ENCODE data around the gene SWAP70. TPM values are rescaled to one million over a fixed set of nuclear protein-coding genes. Genes with fewer than 3 reads are reported as not detected.

Gene SWAP70
- total RNA-seq, 1 donor from 2014 or later, result 14.6 TPM

- Histone ChIP-seq H3K4me1 (ENCODE audit: control insufficient read depth in 3 of 3, insufficient read depth in 3 of 3, low read length in 3 of 3) (peaks cover 3 to 18% (median 13%) of the 10 kb centered on the region in 3 donors), H3K36me3 (ENCODE audit: control insufficient read depth in 3 of 3, insufficient read depth in 3 of 3, low read length in 3 of 3) (peaks cover 4 to 10% (median 7%) of the 10 kb centered on the region in 3 donors), H3K27ac (ENCODE audit: low read depth, low read length) (no peak overlapping the region), H3K4me3 (ENCODE audit: low read length in 3 of 3) (no peak overlapping the region), H3K9ac (ENCODE audit: low read depth in 1 of 3, low read length in 3 of 3) (no peak overlapping the region), H3K9me3 (ENCODE audit: control insufficient read depth in 3 of 3, low read length in 3 of 3) (peaks cover 0 to 2% (median 0%) of the 10 kb centered on the region in 3 donors), H3K27me3 (ENCODE audit: control insufficient read depth in 3 of 3, insufficient read depth in 3 of 3, low read length in 3 of 3) (no peaks in the 10 kb centered on the region)
Observed at GRCh38 chr11:9774591-9775397, 110.9 kb downstream of the SWAP70 start.

GRCh38 chr11:9775398-9775779 is 111.5 kb downstream of the SWAP70 start:
- Histone ChIP-seq H3K27ac (ENCODE audit: low read depth, low read length) (no peak overlapping the region), H3K9me3 (ENCODE audit: control insufficient read depth in 3 of 3, low read length in 3 of 3) (peaks cover 0 to 2% (median 0%) of the 10 kb centered on the region in 3 donors), H3K9ac (ENCODE audit: low read depth in 1 of 3, low read length in 3 of 3) (no peak overlapping the region), H3K27me3 (ENCODE audit: control insufficient read depth in 3 of 3, insufficient read depth in 3 of 3, low read length in 3 of 3) (no peaks in the 10 kb centered on the region), H3K4me1 (ENCODE audit: control insufficient read depth in 3 of 3, insufficient read depth in 3 of 3, low read length in 3 of 3) (peaks cover 3 to 18% (median 13%) of the 10 kb centered on the region in 3 donors), H3K36me3 (ENCODE audit: control insufficient read depth in 3 of 3, insufficient read depth in 3 of 3, low read length in 3 of 3) (peaks cover 10 to 14% (median 13%) of the 10 kb centered on the region in 3 donors), H3K4me3 (ENCODE audit: low read length in 3 of 3) (no peak overlapping the region)

DNA sequence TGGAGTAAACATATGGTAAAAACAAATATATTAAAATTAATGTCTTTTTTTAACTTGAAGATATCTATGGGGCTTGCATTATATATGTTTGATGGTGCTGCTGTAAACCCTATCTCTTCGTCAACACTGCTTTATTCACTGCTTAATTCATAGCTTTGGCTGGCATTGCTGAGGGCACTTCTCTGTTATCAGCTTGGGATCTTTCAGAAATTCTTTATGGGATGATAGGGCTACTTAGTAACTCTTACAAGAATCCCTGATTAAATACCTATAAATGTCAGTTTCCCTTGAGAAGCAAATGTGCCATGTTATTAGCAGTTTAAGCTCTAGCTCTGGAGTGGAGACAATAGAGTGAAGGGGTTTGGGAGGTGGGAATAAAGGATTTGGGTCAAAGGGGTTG is 112.3 kb downstream of the SWAP70 start:
- Histone ChIP-seq H3K27ac (ENCODE audit: low read depth, low read length) (no peak overlapping the region), H3K9ac (ENCODE audit: low read depth in 1 of 3, low read length in 3 of 3) (no peak overlapping the region), H3K9me3 (ENCODE audit: control insufficient read depth in 3 of 3, low read length in 3 of 3) (peaks cover 0 to 2% (median 0%) of the 10 kb centered on the region in 3 donors), H3K4me3 (ENCODE audit: low read length in 3 of 3) (no peak overlapping the region), H3K4me1 (ENCODE audit: control insufficient read depth in 3 of 3, insufficient read depth in 3 of 3, low read length in 3 of 3) (peaks cover 0 to 12% (median 11%) of the 10 kb centered on the region in 3 donors), H3K27me3 (ENCODE audit: control insufficient read depth in 3 of 3, insufficient read depth in 3 of 3, low read length in 3 of 3) (no peaks in the 10 kb centered on the region), H3K36me3 (ENCODE audit: control insufficient read depth in 3 of 3, insufficient read depth in 3 of 3, low read length in 3 of 3) (peaks cover 18 to 21% (median 20%) of the 10 kb centered on the region in 3 donors)

- H3K4me1 ChIP-seq (ENCODE audit: control insufficient read depth in 3 of 3, insufficient read depth in 3 of 3, low read length in 3 of 3), result peaks cover 0 to 12% (median 11%) of the 10 kb centered on the region in 3 donors
- H3K27me3 ChIP-seq (ENCODE audit: control insufficient read depth in 3 of 3, insufficient read depth in 3 of 3, low read length in 3 of 3), result no peaks in the 10 kb centered on the region
- peaks cover 23 to 28% (median 25%) of the 10 kb centered on the region in 3 donors for H3K36me3 ChIP-seq (ENCODE audit: control insufficient read depth in 3 of 3, insufficient read depth in 3 of 3, low read length in 3 of 3)
- H3K27ac ChIP-seq (ENCODE audit: low read depth, low read length), result no peak overlapping the region
- H3K4me3 ChIP-seq (ENCODE audit: low read length in 3 of 3), result no peak overlapping the region
- no peak overlapping the region for H3K9ac ChIP-seq (ENCODE audit: low read depth in 1 of 3, low read length in 3 of 3)
- H3K9me3 ChIP-seq (ENCODE audit: control insufficient read depth in 3 of 3, low read length in 3 of 3), result peaks cover 0 to 2% (median 0%) of the 10 kb centered on the region in 3 donors
Observed at GRCh38 chr11:9777066-9777465, 113.2 kb downstream of the SWAP70 start.

DNA sequence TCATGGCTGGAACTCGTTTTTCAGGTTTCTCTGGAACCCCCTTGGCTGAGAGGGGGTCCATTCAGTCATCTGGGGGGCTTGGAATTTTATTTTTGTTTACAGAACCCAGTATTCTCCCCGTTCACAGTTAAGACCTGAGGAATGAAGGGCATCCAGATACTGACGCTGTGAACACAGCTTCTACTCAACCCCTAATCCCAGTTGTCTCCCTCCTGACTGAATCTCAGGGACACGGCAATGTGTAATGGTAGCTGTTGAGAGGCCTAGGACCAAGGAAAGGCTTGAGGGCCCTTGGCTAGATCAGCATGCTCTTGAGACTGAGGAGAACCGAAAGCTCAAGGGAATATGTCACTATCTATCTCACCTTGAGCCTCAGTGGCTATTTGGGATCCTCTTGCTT is 113.6 kb downstream of the SWAP70 start:
- Histone ChIP-seq H3K9me3 (ENCODE audit: control insufficient read depth in 3 of 3, low read length in 3 of 3) (peaks cover 0 to 2% (median 0%) of the 10 kb centered on the region in 3 donors), H3K9ac (ENCODE audit: low read depth in 1 of 3, low read length in 3 of 3) (no peak overlapping the region), H3K36me3 (ENCODE audit: control insufficient read depth in 3 of 3, insufficient read depth in 3 of 3, low read length in 3 of 3) (peaks cover 23 to 28% (median 25%) of the 10 kb centered on the region in 3 donors), H3K4me3 (ENCODE audit: low read length in 3 of 3) (no peak overlapping the region), H3K4me1 (ENCODE audit: control insufficient read depth in 3 of 3, insufficient read depth in 3 of 3, low read length in 3 of 3) (peaks cover 0 to 12% (median 11%) of the 10 kb centered on the region in 3 donors), H3K27ac (ENCODE audit: low read depth, low read length) (no peak overlapping the region), H3K27me3 (ENCODE audit: control insufficient read depth in 3 of 3, insufficient read depth in 3 of 3, low read length in 3 of 3) (no peaks in the 10 kb centered on the region)

DNA sequence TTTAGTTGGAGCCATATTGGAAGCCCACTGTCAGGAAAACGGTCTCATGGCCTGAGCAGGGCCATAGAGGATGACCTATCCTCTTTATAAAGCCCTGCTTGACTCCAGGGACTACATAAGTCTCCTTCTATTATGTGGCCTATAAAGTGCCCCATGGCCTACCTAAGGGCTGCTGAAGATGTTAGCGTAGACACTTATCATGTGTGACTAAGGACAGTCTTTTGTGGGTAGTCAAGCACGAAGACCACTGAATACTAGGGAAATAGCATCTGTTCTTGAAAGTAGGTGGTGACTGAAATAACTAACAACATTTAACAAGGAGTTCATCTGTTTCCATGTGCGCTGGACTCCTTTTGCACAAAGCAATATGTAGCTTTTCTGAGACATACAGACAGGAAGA is 117.1 kb downstream of the SWAP70 start:
- no peak overlapping the region for H3K9ac ChIP-seq (ENCODE audit: low read depth in 1 of 3, low read length in 3 of 3)
- peaks cover 0 to 2% (median 0%) of the 10 kb centered on the region in 3 donors for H3K9me3 ChIP-seq (ENCODE audit: control insufficient read depth in 3 of 3, low read length in 3 of 3)
- no peak overlapping the region for H3K4me3 ChIP-seq (ENCODE audit: low read length in 3 of 3)
- peaks cover 29 to 32% (median 30%) of the 10 kb centered on the region in 3 donors for H3K36me3 ChIP-seq (ENCODE audit: control insufficient read depth in 3 of 3, insufficient read depth in 3 of 3, low read length in 3 of 3)
- peaks cover 0 to 7% (median 0%) of the 10 kb centered on the region in 3 donors for H3K4me1 ChIP-seq (ENCODE audit: control insufficient read depth in 3 of 3, insufficient read depth in 3 of 3, low read length in 3 of 3)
- H3K27me3 ChIP-seq (ENCODE audit: control insufficient read depth in 3 of 3, insufficient read depth in 3 of 3, low read length in 3 of 3), result no peaks in the 10 kb centered on the region
- no peak overlapping the region for H3K27ac ChIP-seq (ENCODE audit: low read depth, low read length)

- H3K27me3 ChIP-seq (ENCODE audit: control insufficient read depth in 3 of 3, insufficient read depth in 3 of 3, low read length in 3 of 3), result no peaks in the 10 kb centered on the region
- H3K9me3 ChIP-seq (ENCODE audit: control insufficient read depth in 3 of 3, low read length in 3 of 3), result no peaks in the 10 kb centered on the region
- H3K27ac ChIP-seq (ENCODE audit: low read depth, low read length), result no peak overlapping the region
- no peak overlapping the region for H3K9ac ChIP-seq (ENCODE audit: low read depth in 1 of 3, low read length in 3 of 3)
- H3K36me3 ChIP-seq (ENCODE audit: control insufficient read depth in 3 of 3, insufficient read depth in 3 of 3, low read length in 3 of 3), result peaks cover 33 to 49% (median 34%) of the 10 kb centered on the region in 3 donors
- H3K4me1 ChIP-seq (ENCODE audit: control insufficient read depth in 3 of 3, insufficient read depth in 3 of 3, low read length in 3 of 3), result peaks cover 13 to 21% (median 14%) of the 10 kb centered on the region in 3 donors
- no peak overlapping the region for H3K4me3 ChIP-seq (ENCODE audit: low read length in 3 of 3)
Observed at GRCh38 chr11:9783986-9784385, 120.1 kb downstream of the SWAP70 start.

DNA sequence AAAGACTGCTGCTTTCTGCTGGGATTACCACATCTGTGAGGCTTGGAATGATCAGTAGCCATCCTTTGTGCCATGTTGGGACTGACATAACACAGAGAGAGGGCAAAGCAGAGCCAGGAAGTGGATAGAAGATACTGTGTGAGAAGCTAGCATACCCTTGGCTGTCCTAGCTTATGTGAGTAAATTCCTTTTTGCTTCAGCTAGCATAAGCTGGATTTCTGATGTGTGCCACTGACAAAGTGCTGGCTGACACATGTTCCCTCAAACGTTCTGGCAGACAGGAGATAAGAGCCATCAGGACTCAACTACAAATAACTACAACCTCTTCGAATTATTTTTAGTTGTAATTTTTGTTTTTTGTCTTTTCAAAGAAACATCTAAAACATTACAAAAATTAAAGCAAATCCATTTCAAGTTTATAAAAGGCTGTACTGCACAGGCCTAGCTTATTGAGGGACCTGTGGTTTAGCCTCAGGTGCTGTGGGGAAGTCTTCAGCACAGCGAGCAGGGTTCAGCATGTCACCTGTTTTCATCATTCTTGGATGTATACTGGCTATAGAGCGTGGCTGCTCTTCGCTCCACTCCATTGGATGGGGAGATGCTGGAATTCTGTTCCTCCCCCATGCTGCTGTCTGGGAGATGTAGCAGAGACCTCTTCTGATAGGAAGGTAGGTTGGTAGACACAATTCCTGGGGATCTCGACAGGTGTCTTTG is 120.9 kb downstream of the SWAP70 start:
- no peaks in the 10 kb centered on the region for H3K9me3 ChIP-seq (ENCODE audit: control insufficient read depth in 3 of 3, low read length in 3 of 3)
- peaks cover 30 to 44% (median 30%) of the 10 kb centered on the region in 3 donors for H3K36me3 ChIP-seq (ENCODE audit: control insufficient read depth in 3 of 3, insufficient read depth in 3 of 3, low read length in 3 of 3)
- no peak overlapping the region for H3K9ac ChIP-seq (ENCODE audit: low read depth in 1 of 3, low read length in 3 of 3)
- no peak overlapping the region for H3K4me3 ChIP-seq (ENCODE audit: low read length in 3 of 3)
- H3K4me1 ChIP-seq (ENCODE audit: control insufficient read depth in 3 of 3, insufficient read depth in 3 of 3, low read length in 3 of 3), result peaks cover 14 to 21% (median 15%) of the 10 kb centered on the region in 3 donors
- H3K27ac ChIP-seq (ENCODE audit: low read depth, low read length), result no peak overlapping the region
- H3K27me3 ChIP-seq (ENCODE audit: control insufficient read depth in 3 of 3, insufficient read depth in 3 of 3, low read length in 3 of 3), result no peaks in the 10 kb centered on the region

- Histone ChIP-seq H3K9ac (ENCODE audit: low read depth in 1 of 3, low read length in 3 of 3) (no peak overlapping the region), H3K36me3 (ENCODE audit: control insufficient read depth in 3 of 3, insufficient read depth in 3 of 3, low read length in 3 of 3) (peaks cover 9 to 22% (median 19%) of the 10 kb centered on the region in 3 donors), H3K27ac (ENCODE audit: low read depth, low read length) (no peak overlapping the region)
Observed at GRCh38 chr11:9787260-9787659, 123.4 kb downstream of the SWAP70 start.

More at GRCh38 chr11:9787260-9787659, 123.4 kb downstream of the SWAP70 start:
- no peaks in the 10 kb centered on the region for H3K27me3 ChIP-seq (ENCODE audit: control insufficient read depth in 3 of 3, insufficient read depth in 3 of 3, low read length in 3 of 3)
- H3K4me3 ChIP-seq (ENCODE audit: low read length in 3 of 3), result no peak overlapping the region
- H3K9me3 ChIP-seq (ENCODE audit: control insufficient read depth in 3 of 3, low read length in 3 of 3), result no peaks in the 10 kb centered on the region
- peaks cover 14 to 21% (median 15%) of the 10 kb centered on the region in 3 donors for H3K4me1 ChIP-seq (ENCODE audit: control insufficient read depth in 3 of 3, insufficient read depth in 3 of 3, low read length in 3 of 3)

Measured in skeletal muscle tissue (tissue), 4 donors.